Natural killer cell treated with Interleukin-12 subunit alpha and Interleukin-12 subunit beta and Interleukin-15 and Interleukin-18, amount 100 ng/mL, for 72 hours (primary cell): Measurements from ENCODE around the gene PSAT1. TPM values are rescaled to one million over a fixed set of nuclear protein-coding genes. Genes with fewer than 3 reads are reported as not detected.

ENCODE experiments used
- ATAC-seq, 2 donors: fragments of 150-1000 bp; cut with Tn5 transposase in 1 of 2; sonication (Bioruptor Pico), chemical (Tn5 transposase) in 1 of 2; 2 replicates each; pipeline ENCODE4 v1.10.0; 2021
- DNase-seq: peaks from one replicate; pipeline ENCODE4 v3.0.0; 2022; ENCODE audit warnings: low spot score
- H3K27ac Mint-ChIP-seq, 2 donors: 1 replicate in 1 of 2; 2 replicates in 1 of 2; pipeline ENCODE4 v1.8.0; 2022; ENCODE audit warnings: mixed read lengths in 2 of 2, mild to moderate bottlenecking in 1 of 2, moderate library complexity in 1 of 2
- H3K27me3 Mint-ChIP-seq, 2 donors: 1 replicate in 1 of 2; 2 replicates in 1 of 2; pipeline ENCODE4 v1.8.0; 2022; ENCODE audit warnings: mixed read lengths in 2 of 2
- H3K36me3 Mint-ChIP-seq: one replicate; pipeline ENCODE4 v1.8.0; 2022; ENCODE audit warnings: mixed read lengths
- H3K4me1 Mint-ChIP-seq, 2 donors: 1 replicate in 1 of 2; 2 replicates in 1 of 2; pipeline ENCODE4 v1.8.0; 2022; ENCODE audit warnings: low read depth in 2 of 2, mixed read lengths in 2 of 2, mild to moderate bottlenecking in 1 of 2
- H3K4me3 Mint-ChIP-seq: one replicate; pipeline ENCODE4 v1.8.0; 2022; ENCODE audit warnings: mixed read lengths
- H3K9me3 Mint-ChIP-seq: 2 replicates; pipeline ENCODE4 v1.8.0; 2022; ENCODE audit warnings: mixed read lengths
- total RNA-seq, 2 donors: library from RNA; stranded (reverse); gene quantifications; one replicate each; pipeline ENCODE4 v1.2.3, GENCODE V29; 2022

PSAT1 gene
- 10 to 100 TPM; 44.9 to 51.8 TPM for total RNA-seq

- Mint-ChIP-seq H3K4me1 (peaks cover 24% of the 10 kb centered on the region in 2 donors), H3K4me3 (peak within 1 kb of the TSS; percentile 88), H3K27me3 (peaks cover 0 to 5% of the 10 kb centered on the region in 2 donors), H3K36me3 (peaks cover 6% of the 10 kb centered on the region), H3K27ac (peak within 1 kb of the TSS; percentile 92 to 93), H3K9me3 (no peaks in the 10 kb centered on the region)
- peak; percentile 99 for ATAC-seq
- DNase-seq, result peak; percentile 94
These were observed at the start of gene PSAT1 for GRCh38 chr9:78296893-78297671. Gene PSAT1 (plus strand): TSS chr9:78297125. CDS start chr9:78297211, 86 bp downstream.

DNA sequence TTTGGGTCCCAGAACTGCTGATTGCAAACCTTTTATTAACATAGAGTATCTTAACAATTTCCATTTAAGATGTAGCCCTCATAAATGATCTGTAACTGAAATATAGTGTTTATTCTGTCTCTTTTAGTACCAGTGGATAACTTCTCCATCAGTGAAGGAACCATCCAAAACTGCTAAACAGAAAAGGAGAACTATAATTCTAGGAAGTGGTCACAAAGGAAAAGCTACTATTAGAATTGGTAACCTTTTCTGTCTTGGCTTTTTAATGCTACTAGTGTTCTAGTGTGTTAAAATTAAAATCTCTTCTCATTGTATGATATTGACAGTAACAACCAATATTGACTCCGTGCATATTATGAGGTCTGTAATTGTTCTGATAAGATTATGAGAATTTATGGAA lies 48.3 kb upstream of the PSAT1 start:
- Mint-ChIP-seq H3K27me3 (no peaks in the 10 kb centered on the region), H3K4me3 (no peak overlapping the region), H3K4me1 (peaks cover 27 to 36% of the 10 kb centered on the region in 2 donors), H3K36me3 (peaks cover 6% of the 10 kb centered on the region), H3K9me3 (no peaks in the 10 kb centered on the region), H3K27ac (peak overlapping the region in 1 of 2 donors; percentile 7)
- DNase-seq (no peak), ATAC-seq (no peak)

DNA sequence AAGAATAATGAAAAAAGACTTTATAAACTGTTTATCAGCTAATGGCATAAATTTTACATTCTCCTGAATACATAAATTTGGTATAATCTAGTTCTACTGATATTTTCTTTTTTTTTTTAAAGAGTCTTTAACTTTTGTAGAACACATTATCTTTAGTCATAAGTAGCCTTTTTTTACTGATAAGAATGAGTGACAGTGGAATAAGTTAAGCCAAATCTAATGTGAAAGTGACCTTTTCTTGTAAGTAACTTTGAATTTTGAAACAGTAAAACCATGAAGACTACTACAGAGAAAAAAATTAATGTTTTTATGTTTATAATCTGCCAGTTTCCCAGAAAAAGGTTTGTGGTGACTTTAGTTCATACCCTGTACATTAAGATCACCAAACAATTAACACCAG lies 47.4 kb upstream of the PSAT1 start:
- H3K9me3 Mint-ChIP-seq, result no peaks in the 10 kb centered on the region
- H3K27ac Mint-ChIP-seq, result no peak overlapping the region
- H3K4me1 Mint-ChIP-seq, result peaks cover 29 to 32% of the 10 kb centered on the region in 2 donors
- DNase-seq (no peak), ATAC-seq (no peak)
- no peak overlapping the region for H3K4me3 Mint-ChIP-seq
- no peaks in the 10 kb centered on the region for H3K27me3 Mint-ChIP-seq
- peaks cover 6% of the 10 kb centered on the region for H3K36me3 Mint-ChIP-seq

GRCh38 chr9:78252616-78253015 lies 44.3 kb upstream of the PSAT1 start:
- H3K4me1 Mint-ChIP-seq, result peaks cover 18 to 19% of the 10 kb centered on the region in 2 donors
- peaks cover 11% of the 10 kb centered on the region for H3K36me3 Mint-ChIP-seq
- DNase-seq (no peak), ATAC-seq (peak in 1 of 2 donors; percentile 56)
- H3K9me3 Mint-ChIP-seq, result no peaks in the 10 kb centered on the region
- no peaks in the 10 kb centered on the region for H3K27me3 Mint-ChIP-seq
- H3K27ac Mint-ChIP-seq, result peak overlapping the region; percentile 43 to 75
- no peak overlapping the region for H3K4me3 Mint-ChIP-seq

- no peaks in the 10 kb centered on the region for H3K9me3 Mint-ChIP-seq
- peak overlapping the region; percentile 15 for H3K4me3 Mint-ChIP-seq
- peaks cover 14 to 16% of the 10 kb centered on the region in 2 donors for H3K4me1 Mint-ChIP-seq
- peaks cover 12% of the 10 kb centered on the region for H3K36me3 Mint-ChIP-seq
- peak overlapping the region; percentile 43 to 75 for H3K27ac Mint-ChIP-seq
- ATAC-seq (peak; percentile 56 to 64), DNase-seq (no peak)
- H3K27me3 Mint-ChIP-seq, result no peaks in the 10 kb centered on the region
These were observed 43.6 kb upstream of the PSAT1 start for GRCh38 chr9:78253285-78253684.

DNA sequence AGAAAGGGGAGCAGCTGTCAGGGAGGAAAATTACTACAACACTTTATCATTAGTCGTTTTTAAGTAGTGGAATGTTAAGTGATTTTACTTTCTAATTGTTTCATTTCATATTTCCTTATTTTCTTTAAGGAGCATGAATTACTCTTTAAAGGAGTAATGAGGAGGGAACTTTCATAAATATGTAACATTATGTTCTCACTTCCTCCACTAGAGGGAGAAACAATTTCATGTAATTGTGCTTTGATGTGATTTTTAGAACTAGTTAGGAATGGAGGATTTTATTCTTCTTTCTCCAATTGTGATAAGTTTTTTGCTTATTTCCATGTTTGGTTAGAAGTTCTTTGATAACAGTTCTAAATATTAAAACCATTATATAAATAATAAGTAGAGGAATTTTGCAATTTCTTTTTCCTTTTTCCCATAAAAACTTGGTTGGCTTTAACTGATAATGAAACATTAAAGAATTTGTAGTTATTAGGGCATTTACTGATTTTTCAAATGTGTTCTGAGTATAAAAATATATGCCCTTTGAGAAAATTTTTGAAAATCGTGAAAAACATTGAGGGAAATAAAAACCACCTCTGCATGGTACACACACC lies 35.4 kb upstream of the PSAT1 start:
- H3K4me1 Mint-ChIP-seq, result peaks cover 0 to 3% of the 10 kb centered on the region in 2 donors
- DNase-seq (no peak), ATAC-seq (no peak)
- H3K4me3 Mint-ChIP-seq, result no peak overlapping the region
- H3K27ac Mint-ChIP-seq, result no peak overlapping the region
- H3K27me3 Mint-ChIP-seq, result no peaks in the 10 kb centered on the region
- peaks cover 25% of the 10 kb centered on the region for H3K36me3 Mint-ChIP-seq
- H3K9me3 Mint-ChIP-seq, result no peaks in the 10 kb centered on the region

GRCh38 chr9:78262655-78263054 lies 34.3 kb upstream of the PSAT1 start:
- Mint-ChIP-seq H3K27me3 (no peaks in the 10 kb centered on the region), H3K36me3 (peaks cover 19% of the 10 kb centered on the region), H3K27ac (no peak overlapping the region), H3K9me3 (no peaks in the 10 kb centered on the region), H3K4me3 (no peak overlapping the region), H3K4me1 (peaks cover 0 to 2% of the 10 kb centered on the region in 2 donors)
- DNase-seq, result no peak
- ATAC-seq, result no peak

GRCh38 chr9:78267889-78268288 lies 29.0 kb upstream of the PSAT1 start:
- ATAC-seq, result no peak
- DNase-seq, result no peak
- no peaks in the 10 kb centered on the region for H3K9me3 Mint-ChIP-seq
- H3K4me1 Mint-ChIP-seq, result peaks cover 0 to 15% of the 10 kb centered on the region in 2 donors
- no peaks in the 10 kb centered on the region for H3K27me3 Mint-ChIP-seq
- no peak overlapping the region for H3K4me3 Mint-ChIP-seq
- H3K27ac Mint-ChIP-seq, result peak overlapping the region in 1 of 2 donors; percentile 36
- peaks cover 41% of the 10 kb centered on the region for H3K36me3 Mint-ChIP-seq

GRCh38 chr9:78269784-78270183 lies 27.1 kb upstream of the PSAT1 start:
- no peak overlapping the region for H3K4me3 Mint-ChIP-seq
- H3K27ac Mint-ChIP-seq, result peak overlapping the region in 1 of 2 donors; percentile 14
- H3K36me3 Mint-ChIP-seq, result peaks cover 44% of the 10 kb centered on the region
- no peaks in the 10 kb centered on the region for H3K27me3 Mint-ChIP-seq
- peaks cover 0 to 21% of the 10 kb centered on the region in 2 donors for H3K4me1 Mint-ChIP-seq
- DNase-seq (no peak), ATAC-seq (no peak)
- H3K9me3 Mint-ChIP-seq, result no peaks in the 10 kb centered on the region

DNA sequence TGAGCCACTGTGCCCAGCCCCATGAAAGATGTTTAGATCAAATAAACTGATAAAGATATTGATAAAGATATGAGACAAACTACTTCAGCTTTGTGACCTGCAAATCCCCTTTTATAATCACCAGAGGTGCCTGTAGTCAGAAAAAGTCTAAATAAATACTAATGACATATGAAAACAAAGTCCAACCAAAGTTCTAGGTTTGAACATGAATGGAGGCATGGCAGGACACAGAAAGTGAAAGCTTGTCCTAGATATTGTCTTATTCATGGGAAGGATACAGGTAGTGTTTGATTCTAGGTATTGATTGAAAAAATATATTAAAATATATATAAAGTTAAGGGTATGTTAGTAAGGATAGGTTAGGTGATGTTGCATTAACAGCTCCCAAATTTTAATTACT lies 24.6 kb upstream of the PSAT1 start:
- ATAC-seq, result no peak
- Mint-ChIP-seq H3K36me3 (peaks cover 31% of the 10 kb centered on the region), H3K27me3 (no peaks in the 10 kb centered on the region), H3K9me3 (no peaks in the 10 kb centered on the region), H3K4me1 (peaks cover 0 to 21% of the 10 kb centered on the region in 2 donors), H3K27ac (no peak overlapping the region), H3K4me3 (no peak overlapping the region)
- DNase-seq, result no peak

DNA sequence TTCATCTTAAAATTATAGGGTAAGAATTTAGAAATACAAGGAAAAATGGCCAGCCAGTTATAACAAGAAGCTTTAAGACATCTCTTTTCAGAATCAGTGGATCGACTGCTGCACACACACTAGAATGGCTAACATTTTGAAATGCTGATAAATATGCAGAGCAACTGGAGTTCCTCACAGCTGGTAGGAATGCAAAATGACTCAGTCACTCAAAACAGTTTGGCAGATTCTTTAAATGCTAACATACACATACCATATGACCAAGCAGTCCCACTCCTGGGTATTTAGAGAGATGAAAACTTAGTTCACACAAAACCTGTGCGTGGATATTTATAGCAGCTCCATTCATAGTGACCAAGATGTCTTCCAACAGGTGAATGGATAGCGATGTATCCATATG lies 23.2 kb upstream of the PSAT1 start:
- H3K36me3 Mint-ChIP-seq, result peaks cover 22% of the 10 kb centered on the region
- peaks cover 0 to 15% of the 10 kb centered on the region in 2 donors for H3K4me1 Mint-ChIP-seq
- H3K9me3 Mint-ChIP-seq, result no peaks in the 10 kb centered on the region
- H3K27me3 Mint-ChIP-seq, result no peaks in the 10 kb centered on the region
- ATAC-seq (no peak), DNase-seq (no peak)
- H3K27ac Mint-ChIP-seq, result no peak overlapping the region
- no peak overlapping the region for H3K4me3 Mint-ChIP-seq

DNA sequence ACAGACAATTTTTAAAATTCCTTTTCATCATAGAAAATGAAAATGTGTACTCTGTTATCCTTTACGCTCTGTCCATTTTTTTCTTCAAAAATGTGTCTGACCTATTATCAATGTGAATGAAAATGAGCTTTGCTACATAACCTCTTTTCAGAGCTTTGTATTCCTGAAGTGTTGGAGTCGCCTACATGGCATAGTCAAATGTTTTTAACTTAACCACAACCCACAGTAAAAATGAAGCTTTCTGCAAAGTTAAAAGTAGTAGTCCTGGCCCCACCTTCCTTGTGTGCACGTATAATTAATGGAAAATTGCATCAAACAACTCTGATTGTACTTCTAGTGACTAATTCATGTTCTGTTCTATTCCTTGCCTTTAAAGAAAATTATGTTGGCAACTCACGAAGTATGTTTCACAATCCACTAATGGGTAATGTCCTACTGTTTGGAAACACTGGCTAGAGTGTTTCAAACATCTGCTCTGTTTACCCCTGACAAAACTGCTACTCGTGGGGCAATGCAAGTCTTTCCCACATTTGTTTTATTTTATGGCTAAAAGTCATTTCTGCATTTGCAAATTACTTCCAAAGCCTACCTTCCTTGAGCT lies 18.6 kb upstream of the PSAT1 start:
- Mint-ChIP-seq H3K4me1 (peaks cover 0 to 6% of the 10 kb centered on the region in 2 donors), H3K9me3 (no peaks in the 10 kb centered on the region), H3K4me3 (no peak overlapping the region), H3K36me3 (peaks cover 4% of the 10 kb centered on the region), H3K27ac (peak overlapping the region in 1 of 2 donors; percentile 60), H3K27me3 (no peaks in the 10 kb centered on the region)
- DNase-seq (no peak), ATAC-seq (no peak)

DNA sequence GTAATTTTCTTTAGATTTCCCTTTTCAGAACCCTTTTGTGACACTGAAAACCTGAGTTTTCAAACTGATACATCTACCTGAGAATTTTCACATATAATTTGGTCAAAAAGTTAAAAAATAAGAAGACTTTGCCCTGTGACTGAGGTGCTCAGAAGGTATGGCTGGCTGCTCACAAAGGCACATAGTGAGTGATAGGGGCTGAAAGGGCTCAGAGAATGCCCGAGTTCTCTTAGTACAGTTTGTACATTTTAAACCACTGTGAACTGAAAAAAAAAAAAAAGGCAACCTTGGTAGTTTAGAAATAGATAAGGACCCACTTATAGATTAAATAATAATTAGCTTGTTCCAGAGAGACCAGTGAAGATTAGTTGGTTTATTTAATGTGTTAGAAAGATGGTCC lies 18.1 kb upstream of the PSAT1 start:
- Mint-ChIP-seq H3K27ac (peak overlapping the region in 1 of 2 donors; percentile 60), H3K9me3 (no peaks in the 10 kb centered on the region), H3K4me1 (peaks cover 0 to 4% of the 10 kb centered on the region in 2 donors), H3K36me3 (peaks cover 4% of the 10 kb centered on the region), H3K27me3 (no peaks in the 10 kb centered on the region), H3K4me3 (no peak overlapping the region)
- no peak for DNase-seq
- no peak for ATAC-seq
